PC-3 (cell line): ENCODE data around the gene SLC3A2. TPM values are rescaled to one million over a fixed set of nuclear protein-coding genes. Genes with fewer than 3 reads are reported as not detected.

Experiments used
- ATAC-seq: fragments of 200-7000 bp; cut with Tn5 transposase; 2 replicates; pipeline ENCODE4 v1.9.1; 2020; ENCODE audit warnings: mild to moderate bottlenecking, moderate library complexity
- Bru-seq: library from RNA; stranded (reverse); fragments of 400-500 nt; gene quantifications from one replicate; lab custom pipeline; 2021; lab: Mats Ljungman, UMichigan
- BruChase-seq, 2 experiments: library from RNA; stranded (reverse); fragments of 400-500 nt; gene quantifications; one replicate each; lab custom pipeline; 2021; lab: Mats Ljungman, UMichigan
- BruUV-seq: library from RNA; stranded (reverse); fragments of 400-500 nt; replicated peaks from 2 replicates; lab custom pipeline; 2021; lab: Mats Ljungman, UMichigan
- CTCF ChIA-PET: fragments of 300-600 bp; sonication (Branson Sonifier 250); formaldehyde crosslinking; loops from one replicate; lab custom pipeline; 2022; ENCODE audit warnings: antibody characterized with exemption; lab: Charles Lee
- POLR2A ChIA-PET: fragments of 300-600 bp; sonication (Branson Sonifier 250); formaldehyde crosslinking; loops from one replicate; lab custom pipeline; 2022; ENCODE audit warnings: antibody characterized with exemption; ENCODE audit not compliant: unreplicated experiment; lab: Charles Lee
- DNase-seq: peaks from one replicate; pipeline ENCODE4 v3.0.0-alpha.2; 2015
- H2AFZ ChIP-seq: fragments of 300-600 bp; sonication (generic); 2 replicates; pipeline ENCODE4 v1.6.0; 2016; ENCODE audit warnings: antibody characterized with exemption, low read length
- H3F3A ChIP-seq: fragments of 300-600 bp; sonication (generic); one replicate; pipeline ENCODE4 v1.6.0; 2017; ENCODE audit warnings: antibody characterized with exemption, low read length, control low read depth, mild to moderate bottlenecking; ENCODE audit not compliant: unreplicated experiment
- H3K27ac ChIP-seq: fragments of 300-600 bp; sonication (generic); 2 replicates; pipeline ENCODE4 v1.5.1; 2016; ENCODE audit warnings: mild to moderate bottlenecking, low read length
- H3K27me3 ChIP-seq: fragments of 300-600 bp; sonication (generic); 2 replicates; pipeline ENCODE4 v1.6.1; 2016; ENCODE audit warnings: low read length, mixed read lengths
- H3K36me3 ChIP-seq: fragments of 300-600 bp; sonication (generic); 2 replicates; pipeline ENCODE4 v1.6.1; 2016; ENCODE audit warnings: low read depth, mixed run types, low read length, mixed read lengths
- H3K4me1 ChIP-seq: fragments of 300-600 bp; sonication (generic); 2 replicates; pipeline ENCODE4 v1.5.1; 2016; ENCODE audit warnings: low read length; ENCODE audit not compliant: insufficient read depth
- H3K4me2 ChIP-seq: fragments of 300-600 bp; sonication (generic); 2 replicates; pipeline ENCODE4 v1.6.0; 2016; ENCODE audit warnings: low read length
- H3K4me3 ChIP-seq: fragments of 300-600 bp; sonication (generic); 2 replicates; pipeline ENCODE4 v1.5.1; 2016; ENCODE audit warnings: mild to moderate bottlenecking, low read length, mixed read lengths
- H3K79me2 ChIP-seq: fragments of 300-600 bp; sonication (generic); 2 replicates; pipeline ENCODE4 v1.6.1; 2017; ENCODE audit warnings: low read length, mixed read lengths
- H3K9ac ChIP-seq: fragments of 300-600 bp; sonication (generic); 2 replicates; pipeline ENCODE4 v1.6.0; 2016; ENCODE audit warnings: mild to moderate bottlenecking, low read length
- H3K9me2 ChIP-seq: fragments of 300-600 bp; sonication (generic); replicated peaks from 2 replicates; pipeline ENCODE4 v1.6.1; 2016; ENCODE audit warnings: mixed run types, low read length, mixed read lengths
- H3K9me3 ChIP-seq: fragments of 300-600 bp; sonication (generic); 2 replicates; pipeline ENCODE4 v1.6.1; 2016; ENCODE audit warnings: low read length, mixed read lengths
- H4K20me1 ChIP-seq: fragments of 300-600 bp; sonication (generic); 2 replicates; pipeline ENCODE4 v1.6.1; 2016; ENCODE audit warnings: low read length, mixed read lengths
- EZH2 ChIP-seq: fragments of 300-600 bp; sonication (generic); IDR thresholded peaks from one replicate; pipeline ENCODE4 v1.6.1; 2017; ENCODE audit warnings: antibody characterized with exemption, mild to moderate bottlenecking, low read length; ENCODE audit not compliant: unreplicated experiment
- EZH2phosphoT487 ChIP-seq: fragments of 300-600 bp; sonication (generic); IDR thresholded peaks from 2 replicates; pipeline ENCODE4 v1.6.1; 2018; ENCODE audit warnings: mild to moderate bottlenecking, antibody characterized with exemption, low read length, borderline replicate concordance
- intact Hi-C: fragments of 100-400 bp; cut with micrococcal nuclease; formaldehyde crosslinking; loops from 2 replicates; pipeline ENCODE4 v1.9.0; 2023
- long read RNA-seq: library from polyadenylated mRNA; unstranded; transcript quantifications from one replicate; pipeline ENCODE4 v2.0.0, GENCODE V29; 2021; ENCODE audit not compliant: unreplicated experiment
- total RNA-seq: library from RNA; depleted of rRNA; stranded (reverse); fragments of >200 nt; gene quantifications from 2 replicates; pipeline ENCODE4 v1.2.3, GENCODE V29; 2014; rRNA removed
- TF ChIP-seq, protein P1 (sequence below): fragments of 300-600 bp; sonication (generic); conservative IDR thresholded peaks from 2 replicates; pipeline ENCODE4 v1.5.1; 2017; ENCODE audit warnings: antibody characterized with exemption, low read depth, mild to moderate bottlenecking, low read length

SLC3A2 gene
- total RNA-seq (243 and 304 TPM in 2 replicates), Bru-seq, nascent RNA (percentile 95 among the genes with signal in this experiment), BruChase-seq, experiment 1, labeled RNA remaining after a 6-hour chase (percentile 95 among the genes with signal in this experiment), BruChase-seq, experiment 2, labeled RNA remaining after a 2-hour chase (percentile 98 among the genes with signal in this experiment)
- long read RNA-seq, transcript SLC3A2-201 (9 exons, 1,904 nt) = major isoform, 1,711 of 2,054 reads
- long read RNA-seq, transcript SLC3A2-208 (8 exons, 1,486 nt) = minor isoform, 71 of 2,054 reads
- long read RNA-seq, transcript SLC3A2-202 (10 exons, 1,993 nt) = minor isoform, 29 of 2,054 reads
- long read RNA-seq, transcript SLC3A2-206 (11 exons, 2,084 nt) = minor isoform, 72 of 2,054 reads
- long read RNA-seq, partial matches to known transcripts = 76 of 2,054 reads
- long read RNA-seq, other reads (novel, unspliced or antisense) = 76 of 2,054 reads

DNA sequence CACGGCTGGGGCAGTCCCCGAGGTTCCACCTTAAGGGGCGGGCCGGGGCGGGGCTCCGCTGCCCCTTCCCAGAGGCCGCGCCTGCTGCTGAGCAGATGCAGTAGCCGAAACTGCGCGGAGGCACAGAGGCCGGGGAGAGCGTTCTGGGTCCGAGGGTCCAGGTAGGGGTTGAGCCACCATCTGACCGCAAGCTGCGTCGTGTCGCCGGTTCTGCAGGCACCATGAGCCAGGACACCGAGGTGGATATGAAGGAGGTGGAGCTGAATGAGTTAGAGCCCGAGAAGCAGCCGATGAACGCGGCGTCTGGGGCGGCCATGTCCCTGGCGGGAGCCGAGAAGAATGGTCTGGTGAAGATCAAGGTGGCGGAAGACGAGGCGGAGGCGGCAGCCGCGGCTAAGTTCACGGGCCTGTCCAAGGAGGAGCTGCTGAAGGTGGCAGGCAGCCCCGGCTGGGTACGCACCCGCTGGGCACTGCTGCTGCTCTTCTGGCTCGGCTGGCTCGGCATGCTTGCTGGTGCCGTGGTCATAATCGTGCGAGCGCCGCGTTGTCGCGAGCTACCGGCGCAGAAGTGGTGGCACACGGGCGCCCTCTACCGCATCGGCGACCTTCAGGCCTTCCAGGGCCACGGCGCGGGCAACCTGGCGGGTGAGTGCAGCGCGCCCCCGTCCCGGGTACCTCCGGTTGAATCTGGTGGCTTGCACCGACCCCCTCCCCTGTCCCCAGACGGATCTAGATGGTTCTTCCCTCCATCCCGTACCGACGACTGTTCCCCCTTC lies at the start of gene SLC3A2:
Gene SLC3A2 (plus strand): TSS at position 94 of the 776 bp plus-strand sequence. CDS start 128 bp downstream, at position 222.
- H3K36me3 ChIP-seq = peaks cover 54% of the 10 kb centered on the region
- H3K27ac ChIP-seq = peak within 1 kb of the TSS; percentile 93
- DNase-seq = peak; percentile 93
- peaks cover 38% of the 10 kb centered on the region for H3K4me1 ChIP-seq
- intact Hi-C loops = loop anchor here (1.0 to 5.0 kb wide), 5 partner anchors 24 to 154 kb away; partner anchors contain the start of genes HNRNPUL2, STX5, TEX54 and TTC9C
- H3K27me3 ChIP-seq = no peaks in the 10 kb centered on the region
- ATAC-seq = peak; percentile 82
- H3K9me3 ChIP-seq = no peaks in the 10 kb centered on the region
- BruUV-seq = TSS peak; percentile 83
- peak within 1 kb of the TSS; percentile 85 for H3K4me3 ChIP-seq
- no peaks in the 10 kb centered on the region for H3K9me2 ChIP-seq
- H3F3A ChIP-seq = peaks cover 12% of the 10 kb centered on the region
- POLR2A ChIA-PET = interaction anchor here (0.6 to 1.8 kb wide), 7 partner anchors 9 to 334 kb away, joined by 3 to 22 read pairs (median 6); partner anchors contain the start of genes AHNAK and CSKMT
- peaks cover 49% of the 10 kb centered on the region for H4K20me1 ChIP-seq
- H3K79me2 ChIP-seq = peaks cover 81% of the 10 kb centered on the region
- no peak for TF ChIP-seq EZH2phosphoT487
- TF ChIP-seq, protein P1, sequence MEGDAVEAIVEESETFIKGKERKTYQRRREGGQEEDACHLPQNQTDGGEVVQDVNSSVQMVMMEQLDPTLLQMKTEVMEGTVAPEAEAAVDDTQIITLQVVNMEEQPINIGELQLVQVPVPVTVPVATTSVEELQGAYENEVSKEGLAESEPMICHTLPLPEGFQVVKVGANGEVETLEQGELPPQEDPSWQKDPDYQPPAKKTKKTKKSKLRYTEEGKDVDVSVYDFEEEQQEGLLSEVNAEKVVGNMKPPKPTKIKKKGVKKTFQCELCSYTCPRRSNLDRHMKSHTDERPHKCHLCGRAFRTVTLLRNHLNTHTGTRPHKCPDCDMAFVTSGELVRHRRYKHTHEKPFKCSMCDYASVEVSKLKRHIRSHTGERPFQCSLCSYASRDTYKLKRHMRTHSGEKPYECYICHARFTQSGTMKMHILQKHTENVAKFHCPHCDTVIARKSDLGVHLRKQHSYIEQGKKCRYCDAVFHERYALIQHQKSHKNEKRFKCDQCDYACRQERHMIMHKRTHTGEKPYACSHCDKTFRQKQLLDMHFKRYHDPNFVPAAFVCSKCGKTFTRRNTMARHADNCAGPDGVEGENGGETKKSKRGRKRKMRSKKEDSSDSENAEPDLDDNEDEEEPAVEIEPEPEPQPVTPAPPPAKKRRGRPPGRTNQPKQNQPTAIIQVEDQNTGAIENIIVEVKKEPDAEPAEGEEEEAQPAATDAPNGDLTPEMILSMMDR = peak; percentile 81
- H2AFZ ChIP-seq = peak within 1 kb of the TSS; percentile 34
- peak within 1 kb of the TSS; percentile 95 for H3K4me2 ChIP-seq
- H3K9ac ChIP-seq = peak within 1 kb of the TSS; percentile 99
- CTCF ChIA-PET = interaction anchor here (0.5 to 1.7 kb wide), 8 partner anchors 19 to 1291 kb away, joined by 3 to 8 read pairs (median 4); partner anchors contain the start of genes GANAB, TMEM179B and TUT1

DNA sequence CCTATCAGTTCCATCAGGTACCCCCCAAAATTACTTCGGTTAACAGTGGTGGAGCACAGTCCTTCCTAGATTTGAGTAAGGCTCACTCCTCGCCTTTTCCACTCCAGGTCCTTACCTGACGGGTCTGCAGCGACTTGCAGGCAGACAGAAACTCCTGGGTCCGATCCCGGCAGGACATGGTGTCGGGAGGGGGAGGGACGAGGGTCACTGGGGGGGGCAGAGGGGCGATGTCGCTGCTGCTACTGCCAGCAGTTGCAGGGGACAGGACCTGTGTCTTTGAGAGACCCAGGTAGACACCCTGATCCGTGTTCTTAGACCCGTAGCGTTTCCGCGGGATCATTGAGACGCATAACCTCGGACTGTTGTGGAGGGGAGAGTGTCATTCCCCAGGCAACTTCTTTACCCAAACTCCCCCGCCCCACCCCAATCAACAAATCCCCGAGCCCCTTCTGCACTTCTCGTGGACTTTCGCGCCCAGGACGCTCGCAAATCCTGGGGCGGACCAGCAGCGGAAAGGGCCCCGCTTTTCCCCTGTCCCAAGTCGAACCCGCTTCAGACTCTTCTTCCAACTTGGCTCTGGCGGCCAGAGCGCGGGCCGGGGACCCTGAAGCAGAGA lies 49.7 kb upstream of the SLC3A2 start:
- Histone ChIP-seq H3K79me2 (peaks cover 48% of the 10 kb centered on the region), H3K27me3 (no peaks in the 10 kb centered on the region), H2AFZ (peak overlapping the region; percentile 72), H3K36me3 (peaks cover 39% of the 10 kb centered on the region), H3K4me3 (peak overlapping the region; percentile 91), H4K20me1 (0 out of 2 replicates have a peak, but pooled peaks cover 16% of the 10 kb centered on the region), H3K9me3 (no peaks in the 10 kb centered on the region), H3K27ac (no peak overlapping the region), H3K4me2 (peak overlapping the region; percentile 99), H3K9ac (peak overlapping the region; percentile 85), H3K9me2 (no peaks in the 10 kb centered on the region), H3K4me1 (peaks cover 22% of the 10 kb centered on the region), H3F3A (no peaks in the 10 kb centered on the region)
- TF ChIP-seq, protein P1 = no peak
- no peak for TF ChIP-seq EZH2
- TF ChIP-seq EZH2phosphoT487 = no peak
- DNase-seq = no peak
- no TSS peak for BruUV-seq
- intact Hi-C loops = loop anchor here (2.0 kb wide), 1 partner anchor 44 kb away; the partner anchor contains the start of gene TMEM179B
- ATAC-seq = peak; percentile 0
- ChIA-PET POLR2A (interaction anchor here (0.9 to 1.5 kb wide), 2 partner anchors 10 to 43 kb away, joined by 3 to 18 read pairs; no protein-coding TSS in a partner anchor), CTCF (interaction anchor here (0.6 to 0.8 kb wide), 2 partner anchors 44 to 50 kb away, joined by 3 read pairs; no protein-coding TSS in a partner anchor)
